PC-9 (cell line): Measurements from ENCODE around the gene PYHIN1. TPM values are rescaled to one million over a fixed set of nuclear protein-coding genes. Genes with fewer than 3 reads are reported as not detected.

Experiments
- BruUV-seq: library from RNA; stranded (reverse); fragments of 400-500 nt; replicated peaks from 2 replicates; lab custom pipeline; 2021; lab: Mats Ljungman, UMichigan
- CTCF ChIA-PET: fragments of 300-600 bp; sonication (Branson Sonifier 250); formaldehyde crosslinking; loops from one replicate; lab custom pipeline; 2022; ENCODE audit warnings: antibody characterized with exemption; lab: Charles Lee
- POLR2A ChIA-PET: fragments of 300-600 bp; sonication (Branson Sonifier 250); formaldehyde crosslinking; loops from one replicate; lab custom pipeline; 2022; ENCODE audit warnings: antibody characterized with exemption; ENCODE audit not compliant: unreplicated experiment; lab: Charles Lee
- DNase-seq, 2 experiments: peaks; one replicate each; pipeline versions ENCODE4 v3.0.0 to v3.0.0-alpha.2; 2015 to 2022; ENCODE audit warnings: mixed read lengths in 1 of 2
- H2AFZ ChIP-seq: fragments of 200-600 bp; sonication (generic); 2 replicates; pipeline ENCODE4 v1.8.1; 2017; ENCODE audit warnings: antibody characterized with exemption
- H3F3A ChIP-seq: fragments of 200-600 bp; sonication (generic); 2 replicates; pipeline ENCODE4 v1.8.1; 2017; ENCODE audit warnings: antibody characterized with exemption, mild to moderate bottlenecking, low read depth; ENCODE audit not compliant: insufficient read depth
- H3K27ac ChIP-seq: fragments of 200-600 bp; sonication (generic); 2 replicates; pipeline ENCODE4 v1.6.1; 2016; ENCODE audit warnings: mixed run types
- H3K27me3 ChIP-seq: fragments of 200-600 bp; sonication (generic); 2 replicates; pipeline ENCODE4 v1.6.1; 2016; ENCODE audit warnings: low read depth, mixed run types; ENCODE audit not compliant: insufficient read depth
- H3K36me3 ChIP-seq: fragments of 200-600 bp; sonication (generic); 2 replicates; pipeline ENCODE4 v1.6.1; 2016; ENCODE audit warnings: low read depth, mixed run types
- H3K4me1 ChIP-seq: fragments of 200-600 bp; sonication (generic); replicated peaks from 2 replicates; pipeline ENCODE4 v1.6.1; 2016; ENCODE audit warnings: mixed run types; ENCODE audit not compliant: insufficient read depth
- H3K4me2 ChIP-seq: fragments of 200-600 bp; sonication (generic); 2 replicates; pipeline ENCODE4 v1.6.1; 2017; ENCODE audit warnings: mixed run types
- H3K4me3 ChIP-seq: fragments of 200-600 bp; sonication (generic); 2 replicates; pipeline ENCODE4 v1.6.1; 2016; ENCODE audit warnings: mixed run types
- H3K79me2 ChIP-seq: fragments of 200-600 bp; sonication (generic); 2 replicates; pipeline ENCODE4 v1.6.1; 2017; ENCODE audit warnings: low read depth, mixed run types
- H3K9me2 ChIP-seq: fragments of 200-600 bp; sonication (generic); 2 replicates; pipeline ENCODE4 v1.8.1; 2017; ENCODE audit warnings: mild to moderate bottlenecking; ENCODE audit not compliant: insufficient read depth
- H3K9me3 ChIP-seq: fragments of 200-600 bp; sonication (generic); 2 replicates; pipeline ENCODE4 v1.8.1; 2016; ENCODE audit warnings: low read depth; ENCODE audit not compliant: insufficient read depth
- H4K20me1 ChIP-seq: fragments of 200-600 bp; sonication (generic); 2 replicates; pipeline ENCODE4 v1.8.1; 2017; ENCODE audit not compliant: insufficient read depth
- CTCF ChIP-seq: fragments of 200-600 bp; sonication (generic); conservative IDR thresholded peaks from 2 replicates; pipeline ENCODE4 v1.6.1; 2017; ENCODE audit warnings: mixed run types, antibody characterized with exemption, mild to moderate bottlenecking, moderate library complexity
- EZH2 ChIP-seq: fragments of 200-600 bp; sonication (generic); IDR thresholded peaks from 2 replicates; pipeline ENCODE4 v1.8.0; 2017; ENCODE audit warnings: antibody characterized with exemption, low read depth
- intact Hi-C: fragments of 100-400 bp; cut with micrococcal nuclease; formaldehyde crosslinking; loops from one replicate; pipeline ENCODE4 v1.10.0; 2022; ENCODE audit not compliant: unreplicated experiment
- total RNA-seq: library from RNA; stranded (reverse); gene quantifications from 2 replicates; pipeline ENCODE4 v1.2.3, GENCODE V29; 2021

Gene PYHIN1
- total RNA-seq, 1 experiment from 2014 or later, result not detected

GRCh38 chr1:158996998-158997397 lies 65.6 kb downstream of the PYHIN1 start:
- Histone ChIP-seq H3K36me3 (no peaks in the 10 kb centered on the region), H3K9me3 (no peaks in the 10 kb centered on the region), H3K27ac (no peak overlapping the region), H3F3A (no peaks in the 10 kb centered on the region), H2AFZ (no peak overlapping the region), H3K79me2 (no peaks in the 10 kb centered on the region), H3K4me2 (no peak overlapping the region), H4K20me1 (no peaks in the 10 kb centered on the region), H3K27me3 (no peaks in the 10 kb centered on the region), H3K4me1 (no peaks in the 10 kb centered on the region), H3K9me2 (no peaks in the 10 kb centered on the region), H3K4me3 (no peak overlapping the region)
- BruUV-seq, result no TSS peak
- ChIA-PET POLR2A (no interaction called here), CTCF (interaction anchor here (0.7 kb wide), 1 partner anchor 713 kb away, joined by 3 read pairs; no protein-coding TSS in a partner anchor)
- TF ChIP-seq EZH2, result no peak
- no peak for TF ChIP-seq CTCF
- intact Hi-C loops, result no loop called here
- no peak for DNase-seq

- TF ChIP-seq CTCF (no peak), EZH2 (no peak)
- H4K20me1 ChIP-seq, result no peaks in the 10 kb centered on the region
- H2AFZ ChIP-seq, result no peak overlapping the region
Measured at GRCh38 chr1:158998037-158998780, 66.9 kb downstream of the PYHIN1 start.

GRCh38 chr1:158998781-158999161 lies 67.4 kb downstream of the PYHIN1 start:
- Histone ChIP-seq H3K79me2 (no peaks in the 10 kb centered on the region), H3K27ac (no peak overlapping the region), H3F3A (no peaks in the 10 kb centered on the region), H4K20me1 (no peaks in the 10 kb centered on the region), H3K9me2 (no peaks in the 10 kb centered on the region), H3K4me3 (no peak overlapping the region), H3K36me3 (no peaks in the 10 kb centered on the region), H3K27me3 (no peaks in the 10 kb centered on the region), H3K9me3 (no peaks in the 10 kb centered on the region), H3K4me1 (no peaks in the 10 kb centered on the region), H3K4me2 (no peak overlapping the region), H2AFZ (no peak overlapping the region)
- no TSS peak for BruUV-seq
- TF ChIP-seq EZH2, result no peak
- TF ChIP-seq CTCF, result peak; percentile 91
- peak; percentile 23 to 35 for DNase-seq
- ChIA-PET CTCF (no interaction called here), POLR2A (no interaction called here)
- intact Hi-C loops, result loop anchor here (1.0 kb wide), 1 partner anchor 795 kb away; no protein-coding TSS in a partner anchor

More at GRCh38 chr1:158998037-158998780, 66.9 kb downstream of the PYHIN1 start:
- DNase-seq, result no peak
- H3K36me3 ChIP-seq, result no peaks in the 10 kb centered on the region
- no peaks in the 10 kb centered on the region for H3K4me1 ChIP-seq
- ChIA-PET POLR2A (no interaction called here), CTCF (no interaction called here)
- H3K27me3 ChIP-seq, result no peaks in the 10 kb centered on the region
- no TSS peak for BruUV-seq
- no peaks in the 10 kb centered on the region for H3K9me2 ChIP-seq
- no peaks in the 10 kb centered on the region for H3K79me2 ChIP-seq
- H3K9me3 ChIP-seq, result no peaks in the 10 kb centered on the region
- no peaks in the 10 kb centered on the region for H3F3A ChIP-seq
- no peak overlapping the region for H3K27ac ChIP-seq
- H3K4me3 ChIP-seq, result no peak overlapping the region
- intact Hi-C loops, result loop anchor here (1.0 kb wide), 1 partner anchor 795 kb away; no protein-coding TSS in a partner anchor
- H3K4me2 ChIP-seq, result no peak overlapping the region
